ENCODE results near the gene ATP13A4.

ATP13A4 gene

GRCh38 chr3:193446965-193447602 is 107.6 kb downstream of the ATP13A4 start:
- TF ChIP-seq CTCF (conservative IDR thresholded peaks at IDR 0.05) (no peak), ZFX (IDR thresholded peaks at IDR 0.05) (no peak)

GRCh38 chr3:193439423-193439822 is 115.3 kb downstream of the ATP13A4 start:
- TF ChIP-seq ZFX (IDR thresholded peaks at IDR 0.05) (no peak), CTCF (conservative IDR thresholded peaks at IDR 0.05) (no peak)
- H3K27ac ChIP-seq = no peak overlapping the region

More at GRCh38 chr3:193446965-193447602, 107.6 kb downstream of the ATP13A4 start:
- H3K27ac ChIP-seq = no peak overlapping the region

- no peak overlapping the region for H3K27ac ChIP-seq
- no peak for TF ChIP-seq CTCF (conservative IDR thresholded peaks at IDR 0.05)
- no peak for TF ChIP-seq ZFX (IDR thresholded peaks at IDR 0.05)
These were observed 135.9 kb downstream of the ATP13A4 start for GRCh38 chr3:193418576-193419373.

- TF ChIP-seq CTCF (conservative IDR thresholded peaks at IDR 0.05) (no peak), ZFX (IDR thresholded peaks at IDR 0.05) (no peak)
- H3K27ac ChIP-seq = no peak overlapping the region
These were observed 138.1 kb downstream of the ATP13A4 start for GRCh38 chr3:193416629-193417028.

GRCh38 chr3:193407688-193408087 is 147.0 kb downstream of the ATP13A4 start:
- H3K27ac ChIP-seq = no peak overlapping the region
- TF ChIP-seq ZFX (IDR thresholded peaks at IDR 0.05) (no peak), CTCF (conservative IDR thresholded peaks at IDR 0.05) (no peak)

GRCh38 chr3:193407112-193407511 is 147.6 kb downstream of the ATP13A4 start:
- no peak overlapping the region for H3K27ac ChIP-seq
- TF ChIP-seq CTCF (conservative IDR thresholded peaks at IDR 0.05) (no peak), ZFX (IDR thresholded peaks at IDR 0.05) (no peak)

GRCh38 chr3:193403307-193403706 is 151.4 kb downstream of the ATP13A4 start:
- TF ChIP-seq CTCF (conservative IDR thresholded peaks at IDR 0.05) (no peak), ZFX (IDR thresholded peaks at IDR 0.05) (no peak)
- no peak overlapping the region for H3K27ac ChIP-seq
